HG02798 (cell line): ENCODE measurements around the gene KRTAP21-3.

Experiments
- ATAC-seq: cut with Tn5 transposase; IDR thresholded peaks from one replicate; pipeline ENCODE4 v1.9.1; 2021; ENCODE audit warnings: mild to moderate bottlenecking; ENCODE audit not compliant: unreplicated experiment, poor library complexity

KRTAP21-3 gene

DNA sequence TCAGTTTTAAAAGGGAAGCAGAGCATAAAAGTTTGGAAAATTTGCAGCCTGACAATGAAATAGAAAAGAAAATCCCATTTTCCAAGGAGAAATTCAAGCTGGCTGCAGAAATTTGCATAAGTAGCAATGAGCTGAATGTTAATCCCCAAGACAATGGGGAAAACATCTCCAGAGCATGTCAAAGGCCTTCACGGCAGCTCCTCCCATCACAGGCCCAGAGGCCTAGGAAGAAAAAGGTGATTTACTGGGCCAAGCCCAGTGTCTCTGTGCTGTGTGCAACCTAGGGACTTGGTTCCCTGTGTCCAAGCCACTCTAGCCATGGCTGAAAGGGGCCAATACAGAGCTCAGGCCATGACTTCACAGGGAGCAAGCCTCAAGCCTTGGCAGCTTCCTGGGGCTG is 49.8 kb downstream of the KRTAP21-3 start:
- ATAC-seq, result no peak
